Stimulated activated CD8-positive, alpha-beta memory T cell treated with anti-CD3 and anti-CD28 coated beads, Interleukin-2, amount 100 ng/mL, for 1 hour (primary cell): ENCODE results near the gene KCNE3.
"Not testable (repeated sequence)": the region's sequence is repeated elsewhere in the genome, so short reads cannot be mapped to it uniquely, and the experiment has no call there.

Experiments
- DNase-seq, 2 donors: peaks; one replicate each; pipeline ENCODE4 v3.0.0-alpha.2; 2020; ENCODE audit warnings: low read depth in 2 of 2

The KCNE3 gene

GRCh38 chr11:74443071-74443864 is 24.1 kb downstream of the KCNE3 start:
- DNase-seq, result no peak

GRCh38 chr11:74442636-74443035 is 24.7 kb downstream of the KCNE3 start:
- no peak for DNase-seq

- DNase-seq, result no peak
These were observed 28.7 kb downstream of the KCNE3 start for GRCh38 chr11:74438681-74439080.

- DNase-seq, result no peak
These were observed 29.8 kb downstream of the KCNE3 start for GRCh38 chr11:74437441-74438042.

GRCh38 chr11:74434528-74434927 is 32.8 kb downstream of the KCNE3 start:
- no peak for DNase-seq

- no peak for DNase-seq
These were observed 38.1 kb downstream of the KCNE3 start for GRCh38 chr11:74429205-74429604.

- DNase-seq, result no peak
These were observed 39.9 kb downstream of the KCNE3 start for GRCh38 chr11:74427384-74427886.

GRCh38 chr11:74425100-74425499 is 42.2 kb downstream of the KCNE3 start:
- DNase-seq, result no peak

GRCh38 chr11:74418509-74418895 is 48.8 kb downstream of the KCNE3 start:
- DNase-seq, result no peak

GRCh38 chr11:74417860-74418508 is 49.4 kb downstream of the KCNE3 start:
- no peak for DNase-seq

- DNase-seq, result no peak
These were observed 50.0 kb downstream of the KCNE3 start for GRCh38 chr11:74417379-74417804.

GRCh38 chr11:74416974-74417373 is 50.4 kb downstream of the KCNE3 start:
- not testable (repeated sequence) for DNase-seq

GRCh38 chr11:74412733-74413359 is 54.5 kb downstream of the KCNE3 start:
- no peak for DNase-seq

GRCh38 chr11:74412321-74412720 is 55.0 kb downstream of the KCNE3 start:
- no peak for DNase-seq

GRCh38 chr11:74409633-74410032 is 57.7 kb downstream of the KCNE3 start:
- no peak for DNase-seq
